HepG2 (cell line): ENCODE measurements around the gene RGL3. TPM values are rescaled to one million over a fixed set of nuclear protein-coding genes. Genes with fewer than 3 reads are reported as not detected.

Experiments
- ETV5 ChIP-seq: IDR thresholded peaks from 2 replicates; pipeline ENCODE4 v1.6.1; 2018; ENCODE audit warnings: missing biosample characterization, missing genetic modification reagents, inconsistent platforms, borderline replicate concordance
- HDAC6 ChIP-seq: fragments of 200-600 bp; sonication (generic); IDR thresholded peaks from 2 replicates; pipeline ENCODE4 v1.7.0; 2017; ENCODE audit warnings: mild to moderate bottlenecking, antibody characterized with exemption, low read length, low read depth
- HES4 ChIP-seq: sonication (generic); formaldehyde crosslinking; IDR thresholded peaks from 2 replicates; pipeline ENCODE4 v1.9.0; 2021; ENCODE audit warnings: mild to moderate bottlenecking, missing genetic modification reagents, borderline replicate concordance
- NBN ChIP-seq: fragments of 450-650 bp; conservative IDR thresholded peaks from 2 replicates; pipeline ENCODE4 v1.6.1; 2017
- PAWR ChIP-seq: sonication (generic); formaldehyde crosslinking; IDR thresholded peaks from 2 replicates; pipeline ENCODE4 v1.4.0; 2020; ENCODE audit warnings: missing genetic modification reagents, mild to moderate bottlenecking, borderline replicate concordance
- RXRA ChIP-seq: sonication (generic); formaldehyde crosslinking; IDR thresholded peaks from 2 replicates; pipeline ENCODE4 v1.5.1; 2020; ENCODE audit warnings: missing genetic modification reagents
- SRSF4 ChIP-seq: fragments of 200-400 bp; formaldehyde crosslinking; IDR thresholded peaks from one replicate; pipeline ENCODE4 v1.6.1; 2018; ENCODE audit warnings: mild to moderate bottlenecking, low read depth, low read length, moderate library complexity; ENCODE audit not compliant: poor library complexity, severe bottlenecking
- ZKSCAN1 ChIP-seq: fragments of 150-350 bp; IDR thresholded peaks from 2 replicates; pipeline ENCODE4 v1.6.1; 2014; ENCODE audit warnings: low read length
- ZKSCAN5 ChIP-seq: sonication (generic); formaldehyde crosslinking; IDR thresholded peaks from 2 replicates; pipeline ENCODE4 v1.5.1; 2020; ENCODE audit warnings: mild to moderate bottlenecking, missing genetic modification reagents
- ZMYM3 ChIP-seq: sonication (generic); formaldehyde crosslinking; IDR thresholded peaks from 2 replicates; pipeline ENCODE4 v1.5.1; 2020; ENCODE audit warnings: mild to moderate bottlenecking, missing genetic modification reagents
- ZNF10 ChIP-seq: sonication (generic); formaldehyde crosslinking; IDR thresholded peaks from 2 replicates; pipeline ENCODE4 v1.4.0; 2020; ENCODE audit warnings: mild to moderate bottlenecking, low read depth, missing genetic modification reagents, borderline replicate concordance
- ZNF17 ChIP-seq: sonication (generic); formaldehyde crosslinking; IDR thresholded peaks from 2 replicates; pipeline ENCODE4 v1.5.0; 2020; ENCODE audit warnings: mild to moderate bottlenecking, missing genetic modification reagents
- ZNF232 ChIP-seq: sonication (generic); formaldehyde crosslinking; IDR thresholded peaks from 2 replicates; pipeline ENCODE4 v1.4.0; 2020; ENCODE audit warnings: missing genetic modification reagents, borderline replicate concordance
- ZNF558 ChIP-seq: sonication (generic); formaldehyde crosslinking; IDR thresholded peaks from 2 replicates; pipeline ENCODE4 v1.9.0; 2022; ENCODE audit warnings: mild to moderate bottlenecking, missing genetic modification reagents, borderline replicate concordance
- ZNF674 ChIP-seq: sonication (generic); formaldehyde crosslinking; IDR thresholded peaks from 2 replicates; pipeline ENCODE4 v1.5.0; 2020; ENCODE audit warnings: low read depth, mild to moderate bottlenecking, missing genetic modification reagents
- polyA plus RNA-seq, 8 experiments: library from polyadenylated mRNA; depleted of rRNA in 3 of 8; stranded (reverse) in 7 of 8; unstranded in 1 of 8; fragments of >200 nt; fragmentation: Illumina TruSeq in 4 of 8; extraction: Trizol in 4 of 8; gene quantifications; 2 replicates each; pipeline versions ENCODE4 v1.2.1 to v1.2.3, GENCODE V29; 2011 to 2016; ENCODE audit warnings: low read depth in 4 of 8, missing spikeins in 1 of 8, mixed read lengths in 1 of 8; ENCODE audit not compliant: insufficient read depth in 1 of 8
- total RNA-seq, 5 experiments: library from RNA; depleted of rRNA; stranded (reverse); fragments of >200 nt; fragmentation: Illumina TruSeq; extraction: Trizol; gene quantifications; 2 replicates each; pipeline ENCODE4 v1.2.3, GENCODE V29; 2016; ENCODE audit warnings: low read depth in 1 of 5
- TF ChIP-seq, protein P1 (sequence below): sonication (generic); formaldehyde crosslinking; IDR thresholded peaks from 2 replicates; pipeline ENCODE4 v1.9.0; 2021; ENCODE audit warnings: missing genetic modification reagents, borderline replicate concordance
- TF ChIP-seq, protein P2 (sequence below): sonication (generic); formaldehyde crosslinking; IDR thresholded peaks from 2 replicates; pipeline ENCODE4 v1.5.0; 2020; ENCODE audit warnings: mild to moderate bottlenecking, low read depth, missing genetic modification reagents, borderline replicate concordance
- TF ChIP-seq, protein P3 (sequence below): sonication (generic); formaldehyde crosslinking; IDR thresholded peaks from 2 replicates; pipeline ENCODE4 v1.5.0; 2020; ENCODE audit warnings: mild to moderate bottlenecking, missing genetic modification reagents, borderline replicate concordance
- TF ChIP-seq, protein P4 (sequence below): sonication (generic); formaldehyde crosslinking; IDR thresholded peaks from 2 replicates; pipeline ENCODE4 v1.4.0; 2020; ENCODE audit warnings: missing genetic modification reagents

RGL3 gene
- total and polyA plus RNA-seq, 2 of the 13 experiments (the other 11 are each of a cell fraction or from before 2014, with no cell fraction given), result 4.2 to 7.6 TPM

DNA sequence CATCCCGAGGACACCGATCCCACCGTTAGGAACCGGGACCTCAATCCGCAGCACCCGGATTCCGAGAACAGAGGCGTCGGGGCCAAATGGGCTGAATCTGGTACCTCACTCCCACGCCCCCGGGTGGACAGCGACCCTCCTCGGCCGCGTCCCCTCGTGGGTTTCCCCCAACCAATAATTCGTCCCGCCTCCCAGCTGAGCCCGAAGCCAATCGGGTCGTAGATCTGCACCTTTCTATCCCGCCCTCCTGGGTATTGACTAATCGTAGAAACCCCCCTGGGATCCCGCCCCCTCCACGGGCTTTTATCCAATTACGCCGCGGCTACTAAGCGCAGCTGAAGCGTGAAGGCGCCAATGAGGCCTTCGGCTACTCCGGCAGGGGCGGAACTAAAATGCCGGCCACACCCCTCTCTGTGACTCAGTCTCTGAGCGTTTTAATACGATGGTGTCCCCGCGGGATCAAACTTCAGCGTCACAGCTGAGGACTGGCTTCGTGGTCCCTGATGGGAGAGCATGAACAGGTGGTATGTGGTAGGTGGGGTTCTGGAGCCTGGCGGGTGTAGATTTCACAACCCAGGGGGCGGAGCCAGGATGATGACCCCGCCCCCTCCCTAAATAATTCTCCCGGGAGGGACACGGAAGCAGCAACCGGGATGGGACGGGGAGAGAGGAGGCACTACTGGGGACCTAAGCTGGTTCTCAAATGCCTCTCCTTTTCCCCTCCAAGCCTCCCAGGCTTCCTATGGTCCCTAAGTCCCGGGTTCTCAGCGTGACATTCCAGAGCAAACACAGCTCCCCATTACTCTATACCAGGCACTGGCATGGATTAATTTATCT lies 72.8 kb downstream of the RGL3 start, which contains the start of the genes CCDC159 and TMEM205 (continued):
- TF ChIP-seq, protein P1, sequence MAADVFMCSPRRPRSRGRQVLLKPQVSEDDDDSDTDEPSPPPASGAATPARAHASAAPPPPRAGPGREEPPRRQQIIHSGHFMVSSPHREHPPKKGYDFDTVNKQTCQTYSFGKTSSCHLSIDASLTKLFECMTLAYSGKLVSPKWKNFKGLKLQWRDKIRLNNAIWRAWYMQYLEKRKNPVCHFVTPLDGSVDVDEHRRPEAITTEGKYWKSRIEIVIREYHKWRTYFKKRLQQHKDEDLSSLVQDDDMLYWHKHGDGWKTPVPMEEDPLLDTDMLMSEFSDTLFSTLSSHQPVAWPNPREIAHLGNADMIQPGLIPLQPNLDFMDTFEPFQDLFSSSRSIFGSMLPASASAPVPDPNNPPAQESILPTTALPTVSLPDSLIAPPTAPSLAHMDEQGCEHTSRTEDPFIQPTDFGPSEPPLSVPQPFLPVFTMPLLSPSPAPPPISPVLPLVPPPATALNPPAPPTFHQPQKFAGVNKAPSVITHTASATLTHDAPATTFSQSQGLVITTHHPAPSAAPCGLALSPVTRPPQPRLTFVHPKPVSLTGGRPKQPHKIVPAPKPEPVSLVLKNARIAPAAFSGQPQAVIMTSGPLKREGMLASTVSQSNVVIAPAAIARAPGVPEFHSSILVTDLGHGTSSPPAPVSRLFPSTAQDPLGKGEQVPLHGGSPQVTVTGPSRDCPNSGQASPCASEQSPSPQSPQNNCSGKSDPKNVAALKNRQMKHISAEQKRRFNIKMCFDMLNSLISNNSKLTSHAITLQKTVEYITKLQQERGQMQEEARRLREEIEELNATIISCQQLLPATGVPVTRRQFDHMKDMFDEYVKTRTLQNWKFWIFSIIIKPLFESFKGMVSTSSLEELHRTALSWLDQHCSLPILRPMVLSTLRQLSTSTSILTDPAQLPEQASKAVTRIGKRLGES (CRISPR knock-in tag), result no peak
- TF ChIP-seq ZMYM3 (CRISPR knock-in tag) (no peak), RXRA (CRISPR knock-in tag) (no peak), ZKSCAN1 (no peak), ETV5 (CRISPR knock-in tag) (peak; percentile 13; the same call in 1 of the 2 replicates), ZNF558 (no peak), HES4 (CRISPR knock-in tag) (no peak), ZNF674 (CRISPR knock-in tag) (no peak), ZKSCAN5 (CRISPR knock-in tag) (no peak), HDAC6 (no peak), ZNF10 (CRISPR knock-in tag) (no peak), NBN (no peak), SRSF4 (no peak), ZNF232 (CRISPR knock-in tag) (no peak), ZNF17 (CRISPR knock-in tag) (no peak), PAWR (no peak)
- TF ChIP-seq, protein P2, sequence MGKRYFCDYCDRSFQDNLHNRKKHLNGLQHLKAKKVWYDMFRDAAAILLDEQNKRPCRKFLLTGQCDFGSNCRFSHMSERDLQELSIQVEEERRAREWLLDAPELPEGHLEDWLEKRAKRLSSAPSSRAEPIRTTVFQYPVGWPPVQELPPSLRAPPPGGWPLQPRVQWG, result no peak
- TF ChIP-seq, protein P3, sequence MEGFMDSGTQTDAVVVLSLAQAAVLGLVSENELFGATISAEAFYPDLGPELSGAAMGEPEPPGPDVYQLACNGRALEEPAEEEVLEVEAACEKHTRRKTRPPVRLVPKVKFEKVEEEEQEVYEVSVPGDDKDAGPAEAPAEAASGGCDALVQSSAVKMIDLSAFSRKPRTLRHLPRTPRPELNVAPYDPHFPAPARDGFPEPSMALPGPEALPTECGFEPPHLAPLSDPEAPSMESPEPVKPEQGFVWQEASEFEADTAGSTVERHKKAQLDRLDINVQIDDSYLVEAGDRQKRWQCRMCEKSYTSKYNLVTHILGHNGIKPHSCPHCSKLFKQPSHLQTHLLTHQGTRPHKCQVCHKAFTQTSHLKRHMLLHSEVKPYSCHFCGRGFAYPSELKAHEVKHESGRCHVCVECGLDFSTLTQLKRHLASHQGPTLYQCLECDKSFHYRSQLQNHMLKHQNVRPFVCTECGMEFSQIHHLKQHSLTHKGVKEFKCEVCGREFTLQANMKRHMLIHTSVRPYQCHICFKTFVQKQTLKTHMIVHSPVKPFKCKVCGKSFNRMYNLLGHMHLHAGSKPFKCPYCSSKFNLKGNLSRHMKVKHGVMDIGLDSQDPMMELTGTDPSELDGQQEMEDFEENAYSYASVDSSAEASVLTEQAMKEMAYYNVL (CRISPR knock-in tag), result no peak
- TF ChIP-seq, protein P4, sequence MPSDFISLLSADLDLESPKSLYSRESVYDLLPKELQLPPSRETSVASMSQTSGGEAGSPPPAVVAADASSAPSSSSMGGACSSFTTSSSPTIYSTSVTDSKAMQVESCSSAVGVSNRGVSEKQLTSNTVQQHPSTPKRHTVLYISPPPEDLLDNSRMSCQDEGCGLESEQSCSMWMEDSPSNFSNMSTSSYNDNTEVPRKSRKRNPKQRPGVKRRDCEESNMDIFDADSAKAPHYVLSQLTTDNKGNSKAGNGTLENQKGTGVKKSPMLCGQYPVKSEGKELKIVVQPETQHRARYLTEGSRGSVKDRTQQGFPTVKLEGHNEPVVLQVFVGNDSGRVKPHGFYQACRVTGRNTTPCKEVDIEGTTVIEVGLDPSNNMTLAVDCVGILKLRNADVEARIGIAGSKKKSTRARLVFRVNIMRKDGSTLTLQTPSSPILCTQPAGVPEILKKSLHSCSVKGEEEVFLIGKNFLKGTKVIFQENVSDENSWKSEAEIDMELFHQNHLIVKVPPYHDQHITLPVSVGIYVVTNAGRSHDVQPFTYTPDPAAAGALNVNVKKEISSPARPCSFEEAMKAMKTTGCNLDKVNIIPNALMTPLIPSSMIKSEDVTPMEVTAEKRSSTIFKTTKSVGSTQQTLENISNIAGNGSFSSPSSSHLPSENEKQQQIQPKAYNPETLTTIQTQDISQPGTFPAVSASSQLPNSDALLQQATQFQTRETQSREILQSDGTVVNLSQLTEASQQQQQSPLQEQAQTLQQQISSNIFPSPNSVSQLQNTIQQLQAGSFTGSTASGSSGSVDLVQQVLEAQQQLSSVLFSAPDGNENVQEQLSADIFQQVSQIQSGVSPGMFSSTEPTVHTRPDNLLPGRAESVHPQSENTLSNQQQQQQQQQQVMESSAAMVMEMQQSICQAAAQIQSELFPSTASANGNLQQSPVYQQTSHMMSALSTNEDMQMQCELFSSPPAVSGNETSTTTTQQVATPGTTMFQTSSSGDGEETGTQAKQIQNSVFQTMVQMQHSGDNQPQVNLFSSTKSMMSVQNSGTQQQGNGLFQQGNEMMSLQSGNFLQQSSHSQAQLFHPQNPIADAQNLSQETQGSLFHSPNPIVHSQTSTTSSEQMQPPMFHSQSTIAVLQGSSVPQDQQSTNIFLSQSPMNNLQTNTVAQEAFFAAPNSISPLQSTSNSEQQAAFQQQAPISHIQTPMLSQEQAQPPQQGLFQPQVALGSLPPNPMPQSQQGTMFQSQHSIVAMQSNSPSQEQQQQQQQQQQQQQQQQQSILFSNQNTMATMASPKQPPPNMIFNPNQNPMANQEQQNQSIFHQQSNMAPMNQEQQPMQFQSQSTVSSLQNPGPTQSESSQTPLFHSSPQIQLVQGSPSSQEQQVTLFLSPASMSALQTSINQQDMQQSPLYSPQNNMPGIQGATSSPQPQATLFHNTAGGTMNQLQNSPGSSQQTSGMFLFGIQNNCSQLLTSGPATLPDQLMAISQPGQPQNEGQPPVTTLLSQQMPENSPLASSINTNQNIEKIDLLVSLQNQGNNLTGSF (CRISPR knock-in tag), result no peak
